Trophoblast cell (in vitro differentiated cells and primary cell): Measurements from ENCODE around the gene SBNO2.
"Not testable (repeated sequence)": the region's sequence is repeated elsewhere in the genome, so short reads cannot be mapped to it uniquely, and the experiment has no call there.

Source experiments
- DNase-seq, 2 donors: peaks; one replicate each; pipeline ENCODE4 v3.0.0-alpha.2; 2016
- H2AFZ ChIP-seq: 2 replicates; pipeline ENCODE4 v1.6.1; 2013; ENCODE audit warnings: low read length, moderate library complexity, mild to moderate bottlenecking; ENCODE audit not compliant: insufficient read depth, poor library complexity
- H2AK5ac ChIP-seq: 2 replicates; pipeline ENCODE4 v1.6.1; 2013; ENCODE audit warnings: mild to moderate bottlenecking, low read length
- H2BK120ac ChIP-seq: 2 replicates; pipeline ENCODE4 v1.6.1; 2013; ENCODE audit warnings: low read length, mild to moderate bottlenecking, moderate library complexity; ENCODE audit not compliant: insufficient read depth, poor library complexity
- H2BK12ac ChIP-seq: 2 replicates; pipeline ENCODE4 v1.6.1; 2013; ENCODE audit warnings: mild to moderate bottlenecking, low read length, moderate library complexity
- H2BK5ac ChIP-seq: 2 replicates; pipeline ENCODE4 v1.6.1; 2013; ENCODE audit warnings: low read length, low read depth, moderate library complexity, mild to moderate bottlenecking; ENCODE audit not compliant: poor library complexity
- H3K14ac ChIP-seq: 2 replicates; pipeline ENCODE4 v1.6.1; 2013; ENCODE audit warnings: mild to moderate bottlenecking, low read length
- H3K18ac ChIP-seq: 2 replicates; pipeline ENCODE4 v1.6.1; 2013; ENCODE audit warnings: mild to moderate bottlenecking, low read length
- H3K23ac ChIP-seq: 2 replicates; pipeline ENCODE4 v1.6.1; 2013; ENCODE audit warnings: low read length
- H3K27ac ChIP-seq: 2 replicates; pipeline ENCODE4 v1.5.1; 2013; ENCODE audit warnings: low read depth, mild to moderate bottlenecking, inconsistent platforms, low read length, moderate library complexity
- H3K27me3 ChIP-seq: 2 replicates; pipeline ENCODE4 v1.6.1; 2013; ENCODE audit warnings: inconsistent platforms, mild to moderate bottlenecking, low read length, moderate library complexity; ENCODE audit not compliant: insufficient read depth
- H3K36me3 ChIP-seq, 2 experiments: 1 replicate in 1 of 2; 2 replicates in 1 of 2; pipeline ENCODE4 v1.6.1; 2013; ENCODE audit warnings: low read length in 2 of 2, mild to moderate bottlenecking in 2 of 2, moderate library complexity in 1 of 2; ENCODE audit not compliant: insufficient read depth in 2 of 2, control insufficient read depth in 1 of 2
- H3K4ac ChIP-seq: 2 replicates; pipeline ENCODE4 v1.6.1; 2013; ENCODE audit warnings: low read depth, mild to moderate bottlenecking, low read length, moderate library complexity
- H3K4me1 ChIP-seq, 2 experiments: 1 replicate in 1 of 2; 2 replicates in 1 of 2; pipeline ENCODE4 v1.6.1; 2013; ENCODE audit warnings: low read length in 2 of 2, mild to moderate bottlenecking in 2 of 2, moderate library complexity in 1 of 2; ENCODE audit not compliant: insufficient read depth in 2 of 2, control insufficient read depth in 1 of 2
- H3K4me2 ChIP-seq: 2 replicates; pipeline ENCODE4 v1.6.1; 2013; ENCODE audit warnings: inconsistent platforms, mild to moderate bottlenecking, low read length, moderate library complexity
- H3K4me3 ChIP-seq: 2 replicates; pipeline ENCODE4 v1.5.1; 2013; ENCODE audit warnings: mild to moderate bottlenecking, low read depth, low read length, inconsistent platforms
- H3K79me1 ChIP-seq: one replicate; pipeline ENCODE4 v1.6.1; 2013; ENCODE audit warnings: low read length
- H3K79me2 ChIP-seq: 2 replicates; pipeline ENCODE4 v1.6.1; 2013; ENCODE audit warnings: low read length, mild to moderate bottlenecking; ENCODE audit not compliant: control insufficient read depth, insufficient read depth, poor library complexity
- H3K9ac ChIP-seq: 2 replicates; pipeline ENCODE4 v1.6.1; 2013; ENCODE audit warnings: mild to moderate bottlenecking, low read length
- H3K9me3 ChIP-seq: 2 replicates; pipeline ENCODE4 v1.6.1; 2013; ENCODE audit warnings: low read depth, mild to moderate bottlenecking, control low read depth, inconsistent platforms, low read length; ENCODE audit not compliant: insufficient read depth
- H4K12ac ChIP-seq: 2 replicates; pipeline ENCODE4 v1.6.1; 2013; ENCODE audit warnings: low read depth, mild to moderate bottlenecking, low read length, moderate library complexity
- H4K8ac ChIP-seq: 2 replicates; pipeline ENCODE4 v1.6.1; 2013; ENCODE audit warnings: low read depth, mild to moderate bottlenecking, low read length, moderate library complexity
- H4K91ac ChIP-seq: one replicate; pipeline ENCODE4 v1.6.1; 2013; ENCODE audit warnings: low read depth, mild to moderate bottlenecking, low read length, moderate library complexity
- WGBS: extraction: QIAGEN DNeasy Blood & Tissue Kit; methylation state at CpG from one replicate; pipeline ENCODE4 v1.1.7; 2013; ENCODE audit warnings: missing lambda C conversion rate; ENCODE audit not compliant: insufficient read length, insufficient coverage; ENCODE audit errors: extremely low coverage; 5-methylcytosine and 5-hydroxymethylcytosine counted together

SBNO2 gene

GRCh38 chr19:1213391-1214286 is 39.6 kb upstream of the SBNO2 start:
- WGBS, result no CpG with 5 or more reads among the region's 39 CpGs
- H3K4me3 ChIP-seq, result no peak overlapping the region

GRCh38 chr19:1211494-1212234 is 37.6 kb upstream of the SBNO2 start:
- no peak overlapping the region for H2BK5ac ChIP-seq
- no peaks in the 10 kb centered on the region for H3K27me3 ChIP-seq
- H4K8ac ChIP-seq, result no peak overlapping the region
- H3K9me3 ChIP-seq, result peaks cover 3% of the 10 kb centered on the region
- no peak overlapping the region for H3K14ac ChIP-seq
- H3K79me1 ChIP-seq, result no peaks in the 10 kb centered on the region
- no peak overlapping the region for H2AK5ac ChIP-seq
- no peak overlapping the region for H2BK120ac ChIP-seq
- H3K9ac ChIP-seq, result no peak overlapping the region
- H3K18ac ChIP-seq, result peak overlapping the region; percentile 11
- H3K4me1 ChIP-seq, result peaks cover 22 to 32% of the 10 kb centered on the region in 2 experiments
- H3K27ac ChIP-seq, result no peak overlapping the region
- H3K79me2 ChIP-seq, result peaks cover 28% of the 10 kb centered on the region
- no CpG with 5 or more reads among the region's 33 CpGs for WGBS
- H3K23ac ChIP-seq, result no peak overlapping the region
- no peak overlapping the region for H4K91ac ChIP-seq
- no peak overlapping the region for H2BK12ac ChIP-seq
- no peak overlapping the region for H4K12ac ChIP-seq
- peak overlapping the region; percentile 76 for H3K4ac ChIP-seq
- H3K4me3 ChIP-seq, result no peak overlapping the region
- peak; percentile 50 to 67 for DNase-seq
- no peak overlapping the region for H3K4me2 ChIP-seq
- H2AFZ ChIP-seq, result no peak overlapping the region
- peaks cover 20 to 23% of the 10 kb centered on the region in 2 experiments for H3K36me3 ChIP-seq

More at GRCh38 chr19:1213391-1214286, 39.6 kb upstream of the SBNO2 start:
- no peak overlapping the region for H4K12ac ChIP-seq
- peak overlapping the region; percentile 4 for H4K91ac ChIP-seq
- no peaks in the 10 kb centered on the region for H3K79me1 ChIP-seq
- H3K18ac ChIP-seq, result peak overlapping the region; percentile 57
- no peak overlapping the region for H3K27ac ChIP-seq
- no peak overlapping the region for H3K4me2 ChIP-seq
- no peak overlapping the region for H3K23ac ChIP-seq
- peaks cover 22% of the 10 kb centered on the region for H3K79me2 ChIP-seq
- no peak overlapping the region for H2AFZ ChIP-seq
- peak overlapping the region; percentile 50 for H3K4ac ChIP-seq
- H4K8ac ChIP-seq, result no peak overlapping the region
- H3K14ac ChIP-seq, result no peak overlapping the region
- peaks cover 3% of the 10 kb centered on the region for H3K9me3 ChIP-seq
- H3K9ac ChIP-seq, result no peak overlapping the region
- peaks cover 21 to 22% of the 10 kb centered on the region in 2 experiments for H3K36me3 ChIP-seq
- no peak overlapping the region for H2BK12ac ChIP-seq
- H2BK5ac ChIP-seq, result no peak overlapping the region
- no peak overlapping the region for H2BK120ac ChIP-seq
- H3K4me1 ChIP-seq, result peaks cover 13 to 20% of the 10 kb centered on the region in 2 experiments
- H3K27me3 ChIP-seq, result no peaks in the 10 kb centered on the region
- DNase-seq, result peak; percentile 39 to 46
- no peak overlapping the region for H2AK5ac ChIP-seq

GRCh38 chr19:1210227-1210538 is 36.1 kb upstream of the SBNO2 start:
- Histone ChIP-seq H3K23ac (no peak overlapping the region), H2AK5ac (no peak overlapping the region), H2BK12ac (no peak overlapping the region), H4K12ac (no peak overlapping the region), H3K36me3 (peaks cover 17 to 21% of the 10 kb centered on the region in 2 experiments), H2BK120ac (no peak overlapping the region), H3K4me2 (no peak overlapping the region), H3K27ac (no peak overlapping the region), H3K9me3 (peaks cover 3% of the 10 kb centered on the region), H4K91ac (peak overlapping the region; percentile 20), H3K14ac (no peak overlapping the region), H2AFZ (no peak overlapping the region), H2BK5ac (no peak overlapping the region), H3K4me1 (peaks cover 18 to 28% of the 10 kb centered on the region in 2 experiments), H3K79me2 (peaks cover 31% of the 10 kb centered on the region), H3K4me3 (no peak overlapping the region), H3K9ac (no peak overlapping the region), H3K18ac (no peak overlapping the region), H3K79me1 (peaks cover 3% of the 10 kb centered on the region), H3K27me3 (no peaks in the 10 kb centered on the region), H3K4ac (peak overlapping the region; percentile 18), H4K8ac (no peak overlapping the region)
- no CpG with 5 or more reads among the region's 13 CpGs for WGBS
- DNase-seq, result no peak

GRCh38 chr19:1208830-1209229 is 34.8 kb upstream of the SBNO2 start:
- not testable (repeated sequence) for H2BK12ac ChIP-seq, H3K14ac ChIP-seq, H3K9ac ChIP-seq, H2BK5ac ChIP-seq, H3K23ac ChIP-seq, H3K27ac ChIP-seq, H2AK5ac ChIP-seq, H3K18ac ChIP-seq, H3K27me3 ChIP-seq, H3K9me3 ChIP-seq, H4K91ac ChIP-seq, H4K12ac ChIP-seq, H3K79me1 ChIP-seq, H3K4me3 ChIP-seq, H4K8ac ChIP-seq, H3K4me2 ChIP-seq, H2BK120ac ChIP-seq
- Histone ChIP-seq H2AFZ (peak overlapping the region; percentile 47), H3K4ac (peak overlapping the region; percentile 77), H3K79me2 (peaks cover 26% of the 10 kb centered on the region), H3K4me1 (peaks cover 14 to 27% of the 10 kb centered on the region in 2 experiments), H3K36me3 (peaks cover 14 to 16% of the 10 kb centered on the region in 2 experiments)
- no CpG with 5 or more reads among the region's 10 CpGs for WGBS
- DNase-seq, result peak; percentile 49 to 61
